Left cardiac atrium (tissue), 4 donors: ENCODE results near the gene ABL2. TPM values are rescaled to one million over a fixed set of nuclear protein-coding genes. Genes with fewer than 3 reads are reported as not detected.
"Not testable (repeated sequence)": the region's sequence is repeated elsewhere in the genome, so short reads cannot be mapped to it uniquely, and the experiment has no call there.

Experiments
- ATAC-seq, 2 donors: fragments of 200-7000 bp; cut with Tn5 transposase; one replicate each; pipeline ENCODE4 v1.9.1; 2020; ENCODE audit warnings: mild to moderate bottlenecking in 2 of 2, moderate library complexity in 2 of 2
- DNase-seq: peaks from one replicate; pipeline ENCODE4 v3.0.0-alpha.2; 2020
- intact Hi-C, 2 donors: fragments of 100-400 bp; cut with DNase I; formaldehyde crosslinking; loops; one replicate each; pipeline versions ENCODE4 v1.14.1 to v1.15.1; 2022 to 2023
- total RNA-seq, 2 donors: library from RNA; stranded (reverse); fragmentation: NEBNext Ultra II Directional; extraction: Animal tissue kit (Norgen Biotek cat#: 25700); gene quantifications; one replicate each; pipeline ENCODE4 v1.2.1, GENCODE V29; 2021
- donor health status: DM: no; HTN: yes; CAD: no.
- donor health status: DM: no; HTN: yes; CAD: no; lungs with severe emphysema.
- donor health status: DM: yes; HTN: yes; CAD: no.
- donor health status: Dilated cardiomyopathy.

The ABL2 gene
- total RNA-seq, 2 donors from 2014 or later: 10.7 to 13.9 TPM

GRCh38 chr1:179226738-179227137 lies 2.7 kb downstream of the ABL2 start:
- no peak for ATAC-seq
- no peak for DNase-seq
- intact Hi-C loops: no loop called here

- DNase-seq: not testable (repeated sequence)
Measured at GRCh38 chr1:179224466-179224865, 5.0 kb downstream of the ABL2 start.

GRCh38 chr1:179221121-179221520 lies 8.4 kb downstream of the ABL2 start:
- ATAC-seq, DNase-seq, intact Hi-C loops: not testable (repeated sequence)

More at GRCh38 chr1:179224466-179224865, 5.0 kb downstream of the ABL2 start:
- ATAC-seq, intact Hi-C loops: not testable (repeated sequence)

- ATAC-seq (peak; percentile 74 to 82), DNase-seq (no peak)
- intact Hi-C loops: no loop called here
Measured at GRCh38 chr1:179217943-179218507, 11.5 kb downstream of the ABL2 start.

GRCh38 chr1:179213317-179213716 lies 16.2 kb downstream of the ABL2 start:
- intact Hi-C loops, DNase-seq, ATAC-seq: not testable (repeated sequence)

- ATAC-seq (no peak), DNase-seq (no peak)
- intact Hi-C loops: no loop called here
Measured at GRCh38 chr1:179208681-179209477, 20.6 kb downstream of the ABL2 start.

GRCh38 chr1:179206812-179207211 lies 22.7 kb downstream of the ABL2 start:
- ATAC-seq (peak; percentile 55 to 63), DNase-seq (no peak)
- intact Hi-C loops: no loop called here

- ATAC-seq: no peak
- intact Hi-C loops: no loop called here
Measured at GRCh38 chr1:179205284-179205683, 24.2 kb downstream of the ABL2 start.

GRCh38 chr1:179202161-179202560 lies 27.3 kb downstream of the ABL2 start:
- ATAC-seq (no peak), DNase-seq (no peak)
- intact Hi-C loops: no loop called here

More at GRCh38 chr1:179205284-179205683, 24.2 kb downstream of the ABL2 start:
- no peak for DNase-seq

GRCh38 chr1:179200586-179200985 lies 28.9 kb downstream of the ABL2 start:
- DNase-seq: no peak

GRCh38 chr1:179197690-179198297 lies 31.7 kb downstream of the ABL2 start:
- ATAC-seq: peak in 1 of 2 donors; percentile 39
- DNase-seq: no peak
- intact Hi-C loops: loop anchor here in 1 of 2 donors (10.0 kb wide), 1 partner anchor 113 kb away; the partner anchor contains the start of gene TOR3A

More at GRCh38 chr1:179200586-179200985, 28.9 kb downstream of the ABL2 start:
- no peak for ATAC-seq
- intact Hi-C loops: no loop called here

GRCh38 chr1:179195857-179196256 lies 33.6 kb downstream of the ABL2 start:
- not testable (repeated sequence) for ATAC-seq, DNase-seq
- intact Hi-C loops: loop anchor here in 1 of 2 donors (10.0 kb wide), 1 partner anchor 111 kb away; the partner anchor contains the start of gene TOR3A

- intact Hi-C loops: loop anchor here in 1 of 2 donors (10.0 kb wide), 1 partner anchor 111 kb away; the partner anchor contains the start of gene TOR3A
- ATAC-seq (no peak), DNase-seq (no peak)
Measured at GRCh38 chr1:179195376-179195775, 34.1 kb downstream of the ABL2 start.

GRCh38 chr1:179194068-179194537 lies 35.4 kb downstream of the ABL2 start:
- no peak for DNase-seq
- no peak for ATAC-seq
- intact Hi-C loops: loop anchor here (5.0 to 10.0 kb wide), 2 partner anchors 72 to 109 kb away; partner anchors contain the start of gene TOR3A (in 1 of the 2)

- DNase-seq (peak; percentile 32), ATAC-seq (peak; percentile 44 to 80)
- intact Hi-C loops: loop anchor here (5.0 to 10.0 kb wide), 2 partner anchors 69 to 106 kb away; partner anchors contain the start of gene TOR3A (in 1 of the 2)
Measured at GRCh38 chr1:179190861-179191260, 38.6 kb downstream of the ABL2 start.

- DNase-seq: no peak
- no peak for ATAC-seq
- intact Hi-C loops: no loop called here
Measured at GRCh38 chr1:179187735-179188471, 41.6 kb downstream of the ABL2 start.

- ATAC-seq: no peak
- DNase-seq: no peak
- intact Hi-C loops: no loop called here
Measured at GRCh38 chr1:179187043-179187442, 42.4 kb downstream of the ABL2 start.

- ATAC-seq: no peak
- intact Hi-C loops: no loop called here
Measured at GRCh38 chr1:179184403-179184802, 45.1 kb downstream of the ABL2 start.

GRCh38 chr1:179183857-179184256 lies 45.6 kb downstream of the ABL2 start:
- DNase-seq: no peak
- intact Hi-C loops: no loop called here

More at GRCh38 chr1:179184403-179184802, 45.1 kb downstream of the ABL2 start:
- DNase-seq: no peak

More at GRCh38 chr1:179183857-179184256, 45.6 kb downstream of the ABL2 start:
- ATAC-seq: no peak
